K562 (cell line): ENCODE measurements around the gene ENTREP3. TPM values are rescaled to one million over a fixed set of nuclear protein-coding genes. Genes with fewer than 3 reads are reported as not detected.

Experiments used
- BRF1 ChIP-seq: IDR thresholded peaks from 3 replicates; pipeline ENCODE4 v1.6.1; 2011; ENCODE audit warnings: borderline replicate concordance, mild to moderate bottlenecking; ENCODE audit not compliant: insufficient read length; ENCODE audit errors: extremely low read depth
- JUND ChIP-seq, 2 experiments: IDR thresholded peaks; 2 replicates in 1 of 2; 3 replicates in 1 of 2; pipeline ENCODE4 v1.6.1; 2011; ENCODE audit warnings: borderline replicate concordance in 2 of 2, low read depth in 2 of 2, low read length in 2 of 2, improper control_type of control experiment in 1 of 2, missing biosample characterization in 1 of 2, missing genetic modification characterization in 1 of 2, missing genetic modification reagents in 1 of 2
- LCOR ChIP-seq: sonication (generic); formaldehyde crosslinking; IDR thresholded peaks from 2 replicates; pipeline ENCODE4 v1.8.0; 2022; ENCODE audit warnings: mild to moderate bottlenecking, missing genetic modification reagents
- MEF2A ChIP-seq: IDR thresholded peaks from 2 replicates; pipeline ENCODE4 v1.6.1; 2011; ENCODE audit warnings: low read depth, mild to moderate bottlenecking, low read length, moderate library complexity; ENCODE audit not compliant: control insufficient read depth
- MYNN ChIP-seq, 2 experiments: sonication (generic); formaldehyde crosslinking in 1 of 2; IDR thresholded peaks; 2 replicates each; pipeline versions ENCODE4 v1.5.0 to v1.6.1; 2016 to 2020; ENCODE audit warnings: antibody characterized with exemption in 1 of 2, missing genetic modification reagents in 1 of 2
- NFIX ChIP-seq: fragments of 250-450 bp; sonication (Bioruptor Pico); IDR thresholded peaks from 2 replicates; pipeline ENCODE4 v1.4.0; 2020; ENCODE audit warnings: low read depth, mild to moderate bottlenecking, moderate library complexity
- PCBP1 ChIP-seq: fragments of 200-400 bp; formaldehyde crosslinking; IDR thresholded peaks from 2 replicates; pipeline ENCODE4 v1.6.1; 2018; ENCODE audit warnings: mild to moderate bottlenecking, low read depth, low read length; ENCODE audit not compliant: poor library complexity, severe bottlenecking
- PREB ChIP-seq: sonication (generic); formaldehyde crosslinking; IDR thresholded peaks from 2 replicates; pipeline ENCODE4 v1.8.1; 2023; ENCODE audit warnings: mild to moderate bottlenecking, missing genetic modification reagents
- RBBP5 ChIP-seq: fragments of 200-600 bp; sonication (generic); IDR thresholded peaks from 2 replicates; pipeline ENCODE4 v1.6.1; 2012; ENCODE audit warnings: borderline replicate concordance, mild to moderate bottlenecking, low read length, control low read depth, inconsistent platforms; ENCODE audit not compliant: insufficient read depth, poor library complexity, severe bottlenecking
- TEAD4 ChIP-seq, 2 experiments: sonication (generic) in 1 of 2; formaldehyde crosslinking in 1 of 2; IDR thresholded peaks; 2 replicates each; pipeline versions ENCODE4 v1.6.1 to v1.8.0; 2012 to 2022; ENCODE audit warnings: borderline replicate concordance in 1 of 2, inconsistent platforms in 1 of 2, low read length in 1 of 2, mild to moderate bottlenecking in 1 of 2, missing genetic modification reagents in 1 of 2
- TFAP4 ChIP-seq: sonication (generic); formaldehyde crosslinking; IDR thresholded peaks from 2 replicates; pipeline ENCODE4 v1.8.0; 2022; ENCODE audit warnings: missing genetic modification reagents, mild to moderate bottlenecking, moderate library complexity, borderline replicate concordance
- TGIF2 ChIP-seq: sonication (generic); formaldehyde crosslinking; IDR thresholded peaks from 2 replicates; pipeline ENCODE4 v1.8.1; 2022; ENCODE audit warnings: mild to moderate bottlenecking, missing genetic modification reagents, moderate library complexity
- WHSC1 ChIP-seq: IDR thresholded peaks from one replicate; pipeline ENCODE4 v1.6.1; 2012; ENCODE audit warnings: low read length, control low read depth, inconsistent platforms
- ZBTB8A ChIP-seq: fragments of 450-650 bp; IDR thresholded peaks from 2 replicates; pipeline ENCODE4 v1.6.1; 2018; ENCODE audit warnings: mild to moderate bottlenecking, moderate library complexity; ENCODE audit not compliant: partially characterized antibody
- ZNF444 ChIP-seq: fragments of 250-450 bp; sonication (Bioruptor Pico); IDR thresholded peaks from 2 replicates; pipeline ENCODE4 v1.4.0; 2020; ENCODE audit warnings: mild to moderate bottlenecking, moderate library complexity
- ZNF75A ChIP-seq: fragments of 450-650 bp; formaldehyde crosslinking; IDR thresholded peaks from 2 replicates; pipeline ENCODE4 v1.4.0; 2020; ENCODE audit warnings: mild to moderate bottlenecking
- ZNF76 ChIP-seq: fragments of 250-450 bp; sonication (Bioruptor Pico); IDR thresholded peaks from 2 replicates; pipeline ENCODE4 v1.4.0; 2020; ENCODE audit warnings: mild to moderate bottlenecking, moderate library complexity, borderline replicate concordance
- polyA plus RNA-seq, 8 experiments: library from polyadenylated mRNA; depleted of rRNA in 4 of 8; stranded (reverse) in 5 of 8; unstranded in 3 of 8; fragments of >200 nt; fragmentation: Nextera tagmentation in 2 of 8; fragmentation: Illumina TruSeq in 1 of 8; extraction: Ambion mirVana in 2 of 8; extraction: Trizol in 1 of 8; gene quantifications; 2 replicates each; pipeline versions ENCODE4 v1.2.1 to v1.2.3, GENCODE V29; 2011 to 2014; ENCODE audit warnings: inconsistent platforms in 1 of 8, missing spikeins in 1 of 8
- total RNA-seq, 7 experiments: library from RNA; depleted of rRNA in 6 of 7; stranded (reverse); fragments of >200 nt in 6 of 7; fragmentation: Illumina TruSeq in 2 of 7; extraction: Trizol in 2 of 7; gene quantifications; 2 replicates each; pipeline versions ENCODE4 v1.2.1 to v1.2.3, GENCODE V29; 2011 to 2021; ENCODE audit warnings: low replicate concordance in 1 of 7
- TF ChIP-seq, protein P1 (sequence below), 2 experiments: fragments of 200-800 bp in 1 of 2; sonication (Bioruptor generic) in 1 of 2; sonication (generic) in 1 of 2; formaldehyde crosslinking in 1 of 2; IDR thresholded peaks in 1 of 2; conservative IDR thresholded peaks in 1 of 2; 2 replicates each; pipeline versions ENCODE4 v1.5.0 to v1.6.1; 2016 to 2020; ENCODE audit warnings: missing compliant biosample characterization in 1 of 2, missing genetic modification characterization in 1 of 2, missing genetic modification reagents in 1 of 2
- TF ChIP-seq, protein P2 (sequence below): fragments of 250-450 bp; sonication (Bioruptor Pico); IDR thresholded peaks from 2 replicates; pipeline ENCODE4 v1.5.0; 2021
- TF ChIP-seq, protein P3 (sequence below): fragments of 450-650 bp; formaldehyde crosslinking; conservative IDR thresholded peaks from 2 replicates; pipeline ENCODE4 v1.4.0; 2022; ENCODE audit warnings: mild to moderate bottlenecking, missing genetic modification characterization

ENTREP3 gene
- total and polyA plus RNA-seq, 9 of the 15 experiments (the other 6 are each of a cell fraction or from before 2014, with no cell fraction given), result 1.9 to 41.8 (median 5.9) TPM

DNA sequence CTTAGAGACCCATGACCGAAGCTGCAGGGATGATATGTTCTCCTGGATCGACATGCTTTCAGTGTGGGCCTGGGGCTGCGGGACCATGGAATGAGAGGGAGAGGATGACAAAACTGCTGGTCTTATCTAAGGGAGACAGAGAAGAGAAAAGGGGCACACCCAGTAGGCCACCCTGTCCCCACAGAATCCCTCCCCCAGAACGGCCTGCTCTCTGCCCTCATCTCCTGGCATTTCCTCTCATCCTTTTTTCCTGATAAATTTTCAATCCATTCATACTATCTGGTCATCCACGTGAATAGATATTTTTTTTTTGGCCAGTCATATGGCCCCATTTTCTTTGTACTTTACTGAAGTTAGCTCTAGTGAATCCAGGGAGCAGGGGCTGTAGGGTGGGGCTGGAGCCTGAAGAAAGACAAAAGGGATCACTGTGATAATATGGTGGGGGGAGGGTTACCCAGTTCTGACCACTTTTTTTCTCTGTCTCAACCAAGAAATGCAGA is 46.1 kb upstream of the ENTREP3 start, which contains the start of gene PKLR (continued):
- TF ChIP-seq MYNN (IDR thresholded peaks at IDR 0.05) (peak; percentile 62; the same call in 1 of the 2 replicates), MYNN (CRISPR knock-in tag; IDR thresholded peaks at IDR 0.05) (no peak), JUND (IDR thresholded peaks at IDR 0.05; ENCODE audit: borderline replicate concordance, low read depth, low read length) (no peak), JUND (tag; IDR thresholded peaks at IDR 0.05; ENCODE audit: borderline replicate concordance, low read depth, low read length) (no peak), BRF1 (no peak), ZNF76 (CRISPR knock-in tag) (no peak), TGIF2 (CRISPR knock-in tag) (no peak), ZBTB8A (no peak), MEF2A (no peak), RBBP5 (no peak), LCOR (CRISPR knock-in tag) (0 out of 2 replicates have a peak, but pooled peaks have one; percentile 67), TEAD4 (IDR thresholded peaks at IDR 0.05; ENCODE audit: low read length) (peak; percentile 31; the same call in 1 of the 2 replicates), TEAD4 (CRISPR knock-in tag; IDR thresholded peaks at IDR 0.05; ENCODE audit: borderline replicate concordance) (no peak), ZNF444 (CRISPR knock-in tag) (no peak), WHSC1 (no peak), NFIX (CRISPR knock-in tag) (no peak), TFAP4 (no peak), ZNF75A (no peak), PREB (CRISPR knock-in tag) (no peak), PCBP1 (no peak)
- TF ChIP-seq, protein P1, sequence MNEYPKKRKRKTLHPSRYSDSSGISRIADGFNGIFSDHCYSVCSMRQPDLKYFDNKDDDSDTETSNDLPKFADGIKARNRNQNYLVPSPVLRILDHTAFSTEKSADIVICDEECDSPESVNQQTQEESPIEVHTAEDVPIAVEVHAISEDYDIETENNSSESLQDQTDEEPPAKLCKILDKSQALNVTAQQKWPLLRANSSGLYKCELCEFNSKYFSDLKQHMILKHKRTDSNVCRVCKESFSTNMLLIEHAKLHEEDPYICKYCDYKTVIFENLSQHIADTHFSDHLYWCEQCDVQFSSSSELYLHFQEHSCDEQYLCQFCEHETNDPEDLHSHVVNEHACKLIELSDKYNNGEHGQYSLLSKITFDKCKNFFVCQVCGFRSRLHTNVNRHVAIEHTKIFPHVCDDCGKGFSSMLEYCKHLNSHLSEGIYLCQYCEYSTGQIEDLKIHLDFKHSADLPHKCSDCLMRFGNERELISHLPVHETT (CRISPR knock-in tag; conservative IDR thresholded peaks at IDR 0.05 in 1 of 2, IDR thresholded peaks at IDR 0.05 in 1 of 2), result no peak
- TF ChIP-seq, protein P2, sequence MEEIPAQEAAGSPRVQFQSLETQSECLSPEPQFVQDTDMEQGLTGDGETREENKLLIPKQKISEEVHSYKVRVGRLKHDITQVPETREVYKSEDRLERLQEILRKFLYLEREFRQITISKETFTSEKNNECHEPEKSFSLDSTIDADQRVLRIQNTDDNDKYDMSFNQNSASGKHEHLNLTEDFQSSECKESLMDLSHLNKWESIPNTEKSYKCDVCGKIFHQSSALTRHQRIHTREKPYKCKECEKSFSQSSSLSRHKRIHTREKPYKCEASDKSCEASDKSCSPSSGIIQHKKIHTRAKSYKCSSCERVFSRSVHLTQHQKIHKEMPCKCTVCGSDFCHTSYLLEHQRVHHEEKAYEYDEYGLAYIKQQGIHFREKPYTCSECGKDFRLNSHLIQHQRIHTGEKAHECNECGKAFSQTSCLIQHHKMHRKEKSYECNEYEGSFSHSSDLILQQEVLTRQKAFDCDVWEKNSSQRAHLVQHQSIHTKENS (CRISPR knock-in tag), result no peak
- TF ChIP-seq, protein P3, sequence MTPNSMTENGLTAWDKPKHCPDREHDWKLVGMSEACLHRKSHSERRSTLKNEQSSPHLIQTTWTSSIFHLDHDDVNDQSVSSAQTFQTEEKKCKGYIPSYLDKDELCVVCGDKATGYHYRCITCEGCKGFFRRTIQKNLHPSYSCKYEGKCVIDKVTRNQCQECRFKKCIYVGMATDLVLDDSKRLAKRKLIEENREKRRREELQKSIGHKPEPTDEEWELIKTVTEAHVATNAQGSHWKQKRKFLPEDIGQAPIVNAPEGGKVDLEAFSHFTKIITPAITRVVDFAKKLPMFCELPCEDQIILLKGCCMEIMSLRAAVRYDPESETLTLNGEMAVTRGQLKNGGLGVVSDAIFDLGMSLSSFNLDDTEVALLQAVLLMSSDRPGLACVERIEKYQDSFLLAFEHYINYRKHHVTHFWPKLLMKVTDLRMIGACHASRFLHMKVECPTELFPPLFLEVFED, result no peak
